Central memory CD4-positive, alpha-beta T cell (primary cell): Measurements from ENCODE around the gene TAOK3.
"Not testable (repeated sequence)": the region's sequence is repeated elsewhere in the genome, so short reads cannot be mapped to it uniquely, and the experiment has no call there.

Experiments used
- DNase-seq: peaks from one replicate; pipeline ENCODE4 v3.0.0; 2022

TAOK3 gene

GRCh38 chr12:118288174-118288573, 84.5 kb downstream of the TAOK3 start:
- no peak for DNase-seq

GRCh38 chr12:118287728-118288127, 85.0 kb downstream of the TAOK3 start:
- no peak for DNase-seq

- no peak for DNase-seq
Measured at GRCh38 chr12:118282767-118283166, 89.9 kb downstream of the TAOK3 start.

GRCh38 chr12:118278288-118278687, 94.4 kb downstream of the TAOK3 start:
- not testable (repeated sequence) for DNase-seq

GRCh38 chr12:118274066-118274465, 98.6 kb downstream of the TAOK3 start:
- DNase-seq: no peak

- DNase-seq: no peak
Measured at GRCh38 chr12:118271770-118272417, 100.8 kb downstream of the TAOK3 start.

- DNase-seq: no peak
Measured at GRCh38 chr12:118271183-118271582, 101.5 kb downstream of the TAOK3 start.

- DNase-seq: no peak
Measured at GRCh38 chr12:118269806-118270205, 102.9 kb downstream of the TAOK3 start.

- no peak for DNase-seq
Measured at GRCh38 chr12:118259079-118259478, 113.6 kb downstream of the TAOK3 start.

GRCh38 chr12:118256352-118256751, 116.4 kb downstream of the TAOK3 start:
- no peak for DNase-seq

GRCh38 chr12:118249547-118249946, 123.2 kb downstream of the TAOK3 start:
- DNase-seq: no peak

GRCh38 chr12:118245886-118246285, 126.8 kb downstream of the TAOK3 start:
- not testable (repeated sequence) for DNase-seq

- no peak for DNase-seq
Measured at GRCh38 chr12:118238888-118239287, 133.8 kb downstream of the TAOK3 start.

GRCh38 chr12:118237908-118238307, 134.8 kb downstream of the TAOK3 start:
- DNase-seq: no peak

- no peak for DNase-seq
Measured at GRCh38 chr12:118237052-118237665, 135.5 kb downstream of the TAOK3 start.

GRCh38 chr12:118220702-118221101, 152.0 kb downstream of the TAOK3 start:
- no peak for DNase-seq

- DNase-seq: no peak
Measured at GRCh38 chr12:118219772-118220171, 152.9 kb downstream of the TAOK3 start.

GRCh38 chr12:118219106-118219505, 153.6 kb downstream of the TAOK3 start:
- no peak for DNase-seq

GRCh38 chr12:118213452-118213851, 159.3 kb downstream of the TAOK3 start:
- no peak for DNase-seq

- no peak for DNase-seq
Measured at GRCh38 chr12:118212606-118213005, 160.1 kb downstream of the TAOK3 start.

GRCh38 chr12:118206107-118206412, 166.6 kb downstream of the TAOK3 start:
- DNase-seq: no peak

- DNase-seq: no peak
Measured at GRCh38 chr12:118193958-118194357, 178.7 kb downstream of the TAOK3 start.

GRCh38 chr12:118193477-118193876, 179.2 kb downstream of the TAOK3 start:
- DNase-seq: no peak

GRCh38 chr12:118190266-118190665, 182.4 kb downstream of the TAOK3 start:
- no peak for DNase-seq

- no peak for DNase-seq
Measured at GRCh38 chr12:118189741-118190191, 182.9 kb downstream of the TAOK3 start.
